HG03378 (cell line): ENCODE data around the gene IRX2.

ENCODE experiments used
- ATAC-seq: cut with Tn5 transposase; IDR thresholded peaks from one replicate; pipeline ENCODE4 v1.9.1; 2021; ENCODE audit warnings: mild to moderate bottlenecking, moderate library complexity; ENCODE audit not compliant: unreplicated experiment

Gene IRX2

GRCh38 chr5:2756211-2757152 is 5.0 kb upstream of the IRX2 start:
- no peak for ATAC-seq

DNA sequence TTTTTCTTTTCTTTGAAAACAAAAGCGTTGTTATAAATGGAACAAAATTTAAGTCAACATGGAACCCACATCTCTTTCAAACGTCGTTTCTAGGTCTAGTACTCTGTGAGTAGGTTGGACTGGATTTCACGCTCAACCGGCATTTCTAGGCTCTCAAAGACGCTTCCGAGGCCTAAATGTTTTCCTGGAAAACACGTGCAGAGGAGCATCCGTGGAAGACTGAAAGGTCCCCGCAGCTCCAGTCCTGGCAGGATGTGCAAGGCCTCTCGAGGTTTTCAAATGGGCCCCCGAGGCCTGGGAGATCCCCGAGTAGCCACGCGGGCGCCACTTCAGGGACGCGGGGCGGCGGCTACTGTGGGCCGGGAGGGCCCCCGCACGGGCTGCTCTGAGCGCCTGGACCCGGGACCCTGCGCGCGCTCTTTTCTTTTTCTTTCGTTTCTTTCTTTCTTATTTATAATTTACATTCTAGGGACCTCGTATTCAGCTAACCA is 4.2 kb upstream of the IRX2 start:
- ATAC-seq = no peak

DNA sequence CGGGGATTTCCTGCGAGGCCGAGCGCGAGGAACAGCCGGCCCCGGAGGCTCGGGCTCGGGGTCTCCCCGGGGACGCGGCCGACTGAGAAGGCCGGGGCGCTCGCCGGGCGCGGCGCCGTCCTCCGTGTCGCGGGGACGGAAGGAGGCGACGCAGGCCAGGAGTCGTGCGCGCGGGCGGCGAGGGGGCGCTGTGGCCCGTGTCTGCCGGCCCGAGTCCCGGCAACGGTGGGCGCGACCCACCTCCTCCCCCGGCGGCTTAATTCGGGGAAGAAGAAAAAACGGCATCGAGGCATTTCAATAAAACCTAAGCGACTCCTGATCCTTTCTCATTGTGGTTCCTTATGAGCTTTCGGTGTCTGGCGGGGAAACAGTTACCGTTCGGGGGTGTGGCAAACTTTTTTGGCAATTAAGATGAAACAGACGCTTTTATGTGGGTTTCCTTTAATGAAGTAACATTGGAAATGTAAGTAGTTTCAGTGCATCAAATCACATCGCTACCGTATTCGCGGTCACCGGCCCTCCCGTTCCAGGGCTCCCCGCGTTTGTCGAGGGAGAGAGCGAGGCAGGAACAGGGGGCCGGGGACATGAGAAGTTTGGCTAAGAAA is 3.7 kb upstream of the IRX2 start:
- no peak for ATAC-seq

- ATAC-seq = no peak
Measured at GRCh38 chr5:2754581-2755075, 3.2 kb upstream of the IRX2 start.

- ATAC-seq = no peak
Measured at GRCh38 chr5:2753452-2754420, 2.3 kb upstream of the IRX2 start.

DNA sequence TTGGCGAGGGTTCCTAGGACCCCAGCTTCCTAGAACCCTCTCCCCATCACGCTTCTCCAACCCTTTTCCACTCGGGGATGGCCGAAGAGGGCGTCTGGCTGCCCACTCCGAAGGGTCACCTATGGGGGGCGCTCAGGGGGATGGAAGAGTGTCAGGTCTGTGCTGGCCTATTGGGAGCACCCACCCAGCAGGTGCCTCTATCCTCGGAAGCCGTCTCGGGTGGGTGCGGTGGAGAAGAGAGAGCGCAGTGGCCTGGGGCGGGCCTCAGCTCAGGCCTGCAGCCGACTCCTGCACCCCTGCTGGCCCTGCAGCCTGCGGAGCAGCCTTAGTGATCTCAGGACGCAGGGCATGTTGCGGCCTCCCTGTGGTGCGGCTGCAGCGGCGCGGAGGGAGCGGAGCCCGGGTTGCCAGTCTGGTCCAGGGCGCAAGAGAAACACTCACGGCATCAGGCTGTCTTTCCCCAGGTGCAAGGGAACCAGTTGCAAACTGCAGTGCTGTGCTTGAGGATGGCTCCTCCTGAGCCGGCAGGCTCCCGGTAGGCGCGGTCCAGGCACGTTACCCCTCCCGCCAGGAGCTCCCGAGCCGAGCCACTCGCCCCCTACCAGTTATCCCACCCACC is 1.5 kb upstream of the IRX2 start:
- ATAC-seq = no peak

DNA sequence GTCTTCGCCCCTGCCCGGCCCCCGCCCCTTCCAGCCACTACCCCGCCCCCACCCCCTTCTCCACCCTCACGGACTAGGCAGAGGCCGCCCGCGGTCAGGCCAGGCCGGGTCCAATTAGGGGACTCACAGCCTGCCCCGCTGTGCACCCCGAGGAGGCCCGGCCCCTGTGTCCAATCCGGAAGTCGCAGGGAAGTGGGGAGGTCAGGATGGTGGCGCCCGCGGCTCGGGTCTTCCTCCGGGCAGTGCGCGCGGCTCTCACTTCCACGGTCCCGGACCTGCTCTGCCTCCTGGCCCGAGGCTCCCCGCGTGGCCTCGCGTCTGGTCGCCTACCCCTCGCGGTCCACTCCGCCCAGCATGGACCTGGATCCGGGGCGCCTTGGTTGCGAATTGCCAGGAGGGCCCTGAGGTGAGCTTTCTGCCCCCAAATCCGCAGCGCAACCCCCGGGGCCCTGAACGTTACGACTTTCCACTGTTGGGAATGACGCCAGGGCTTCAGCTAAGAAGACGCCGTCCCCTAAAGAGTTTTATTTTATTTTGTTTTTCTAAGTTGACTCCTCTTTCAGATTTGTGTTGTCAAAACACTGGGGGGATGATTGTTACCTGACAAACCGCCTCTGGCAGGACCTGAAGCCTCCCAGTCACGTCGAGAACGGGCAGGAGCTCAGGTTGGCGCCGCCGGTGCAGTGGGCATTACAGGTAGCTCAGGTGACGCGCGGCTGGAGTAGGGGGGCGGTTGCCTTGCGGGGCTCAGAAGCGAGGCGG is 763 bp upstream of the IRX2 start:
- no peak for ATAC-seq

DNA sequence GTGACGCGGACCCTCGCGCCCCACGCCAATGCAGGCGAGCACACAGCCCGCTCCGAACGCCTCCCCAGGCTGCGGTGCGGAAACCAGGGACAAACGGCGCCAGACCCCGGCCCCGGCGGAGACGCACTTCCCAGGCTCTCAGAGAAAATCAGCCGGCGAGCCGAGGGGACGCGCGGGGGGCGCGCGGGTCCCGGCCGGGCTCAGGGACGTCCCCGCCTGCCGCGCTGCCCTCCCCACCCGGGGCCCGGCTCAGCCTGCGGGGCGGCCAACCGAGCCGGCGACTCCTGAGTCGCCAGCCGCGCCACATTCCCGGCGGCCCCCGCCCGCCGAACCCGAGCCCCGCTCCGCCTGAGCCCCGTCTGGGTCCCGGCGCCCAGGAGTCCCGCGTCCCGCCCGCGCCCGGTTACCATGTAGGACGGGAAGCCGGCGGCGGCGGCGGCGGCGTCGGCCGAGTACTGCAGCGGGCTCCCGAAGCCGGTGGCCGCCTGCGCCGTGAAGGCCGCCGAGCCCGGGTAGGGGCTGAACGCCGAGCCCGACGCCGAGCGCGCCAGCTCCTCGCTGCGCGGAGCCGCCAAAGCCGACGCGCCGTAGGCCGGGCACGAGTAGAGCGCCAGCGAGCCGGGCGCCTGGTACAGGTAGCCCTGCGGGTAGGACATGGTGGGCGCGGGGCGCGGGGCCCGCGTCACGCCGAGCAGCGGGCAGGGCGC is 566 bp downstream of the IRX2 start:
- ATAC-seq = no peak

DNA sequence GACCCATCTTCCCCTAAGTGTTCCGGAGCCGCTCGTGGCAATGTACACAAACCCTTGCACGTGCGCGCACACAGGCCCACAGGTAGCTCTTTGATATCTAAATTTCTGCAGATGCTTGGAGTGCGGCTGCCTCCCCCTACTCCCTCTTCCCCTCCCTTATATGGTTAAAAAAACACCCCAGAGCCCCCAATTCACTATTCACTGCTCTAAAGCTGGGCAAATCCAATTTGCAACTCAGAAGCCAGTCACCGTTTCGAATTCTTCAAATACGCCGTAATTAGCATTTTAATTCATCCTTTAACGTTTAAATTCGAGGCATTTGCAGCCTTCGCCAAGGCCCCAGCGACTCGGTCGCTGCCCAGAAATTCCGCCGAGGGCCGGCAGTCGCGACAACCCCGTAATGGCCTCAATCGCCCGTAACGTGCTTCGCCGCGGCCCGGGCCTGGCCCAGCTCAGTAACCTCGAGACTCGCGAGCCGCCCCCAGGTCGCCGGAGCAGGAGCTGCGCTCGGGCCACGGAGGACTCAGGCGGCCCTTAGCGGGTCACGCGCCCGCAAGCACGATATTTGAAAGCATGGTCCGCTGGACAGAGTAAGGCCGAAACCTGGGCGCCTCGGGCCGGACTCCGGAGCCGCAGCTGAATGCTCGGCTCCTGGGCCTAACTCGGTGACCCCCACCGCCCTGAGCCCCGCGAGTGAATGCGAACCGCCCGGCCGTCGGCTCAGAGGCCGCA is 1.3 kb downstream of the IRX2 start:
- ATAC-seq = no peak

DNA sequence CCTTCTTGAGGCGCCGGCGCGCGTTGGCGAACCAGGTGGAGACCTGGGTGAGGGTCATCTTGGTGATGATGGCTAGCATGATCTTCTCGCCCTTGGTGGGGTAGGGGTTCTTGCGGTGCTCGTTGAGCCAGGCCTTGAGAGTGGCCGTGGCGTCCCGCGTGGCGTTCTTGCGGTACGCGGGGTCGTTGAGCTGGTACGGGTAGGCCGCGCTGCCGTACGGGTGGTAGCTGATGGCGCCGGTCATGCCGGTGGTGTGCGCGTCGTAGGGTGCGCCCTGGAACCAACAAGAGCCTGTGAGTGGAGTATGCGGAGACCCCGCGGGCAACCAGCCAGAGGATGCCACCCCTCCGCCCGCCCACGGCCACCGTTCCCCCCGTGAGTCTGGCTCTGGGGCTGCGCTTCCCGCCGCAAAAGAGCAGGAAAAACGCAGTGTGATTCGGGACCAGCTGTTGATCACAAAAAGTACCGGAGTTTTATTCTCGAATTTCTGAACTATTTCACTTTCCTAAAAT is 1.9 kb downstream of the IRX2 start:
- ATAC-seq = no peak

DNA sequence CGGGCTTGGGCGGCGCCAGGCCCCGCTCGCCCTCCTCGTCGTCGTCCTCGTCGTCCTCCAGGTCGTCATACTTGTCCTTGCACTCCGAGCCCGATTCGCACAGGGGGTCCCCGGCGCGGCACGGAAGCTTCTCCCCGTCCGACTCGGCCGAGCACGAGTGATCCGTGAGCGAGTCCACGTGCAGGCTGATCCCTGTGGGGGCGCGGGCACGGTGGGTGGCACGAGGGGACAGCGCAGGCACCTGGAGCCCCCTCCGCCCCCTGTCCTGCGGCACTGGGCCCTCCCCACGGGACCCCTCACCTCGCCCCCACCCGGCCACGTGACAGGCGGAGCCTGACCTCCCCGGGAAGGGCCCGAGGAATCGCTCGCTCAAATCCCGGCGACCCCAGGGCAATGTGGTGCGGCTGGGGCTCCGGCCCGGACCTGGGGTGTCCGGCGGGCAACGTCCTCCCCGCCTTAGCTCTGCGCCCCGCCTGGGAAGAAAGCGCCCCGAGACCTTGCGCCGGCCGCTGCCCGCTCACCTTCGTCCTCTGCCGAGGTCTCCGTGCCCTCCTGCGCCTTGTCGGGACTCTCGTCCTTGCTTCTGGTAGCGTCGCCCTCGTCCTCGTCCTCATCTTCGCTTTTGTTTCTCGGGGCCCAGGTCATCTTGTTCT is 2.5 kb downstream of the IRX2 start:
- no peak for ATAC-seq

GRCh38 chr5:2748179-2748860 is 3.2 kb downstream of the IRX2 start:
- ATAC-seq = no peak

GRCh38 chr5:2747363-2748162 is 3.9 kb downstream of the IRX2 start:
- ATAC-seq = no peak

DNA sequence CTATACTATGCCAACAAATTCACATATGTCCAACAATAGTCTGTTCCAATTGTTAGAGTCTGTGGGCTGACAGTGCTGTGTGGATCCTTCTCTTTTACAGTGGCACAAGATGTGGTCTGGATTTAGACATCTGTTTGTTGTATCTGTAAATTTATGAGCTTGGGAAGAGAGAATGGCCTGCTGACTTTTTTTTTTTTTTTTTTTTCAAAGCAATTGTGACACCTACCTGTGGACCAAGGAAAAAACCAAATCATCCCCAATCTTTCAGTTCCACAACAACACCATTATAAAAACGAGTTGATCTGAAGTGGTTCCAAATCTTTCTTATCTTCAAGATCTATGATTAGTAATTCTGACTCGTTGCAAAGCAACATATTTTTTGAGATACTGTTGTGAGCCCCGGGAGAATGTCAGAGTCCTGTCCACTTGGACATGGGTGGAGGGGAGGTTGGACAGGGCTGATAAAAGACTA is 4.9 kb downstream of the IRX2 start:
- ATAC-seq = no peak

DNA sequence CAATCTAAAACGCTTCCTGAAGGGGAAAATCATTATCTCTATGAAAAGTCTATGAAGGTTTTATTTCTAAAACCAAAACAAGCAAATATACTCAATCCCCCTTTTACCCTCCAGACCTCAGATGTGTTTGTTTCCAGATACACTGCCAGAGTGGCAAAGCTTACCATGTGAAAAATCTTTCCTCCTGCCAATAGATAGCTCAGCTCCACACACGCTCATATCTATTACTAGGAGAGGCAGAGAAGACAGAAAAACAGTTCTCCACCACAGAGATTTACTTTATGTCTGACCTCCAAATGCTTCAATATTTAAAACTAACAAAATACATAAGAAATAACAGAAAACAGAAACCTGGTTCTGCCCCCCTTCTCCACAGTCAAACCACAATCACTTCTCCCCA is 7.0 kb downstream of the IRX2 start:
- no peak for ATAC-seq
